SK-N-SH (cell line): ENCODE data around the gene PRPF18.

Experiments used
- CTCF ChIP-seq: fragments of 200-600 bp; sonication (generic); IDR thresholded peaks from 2 replicates; pipeline ENCODE4 v1.6.1; 2017; ENCODE audit warnings: antibody characterized with exemption, mild to moderate bottlenecking, moderate library complexity
- EP300 ChIP-seq, 2 experiments: IDR thresholded peaks; 2 replicates each; pipeline versions ENCODE4 v1.4.0 to v1.6.1; 2012; ENCODE audit warnings: borderline replicate concordance in 1 of 2, low read depth in 1 of 2, low read length in 1 of 2
- EZH2phosphoT487 ChIP-seq: fragments of 200-600 bp; sonication (generic); IDR thresholded peaks from 2 replicates; pipeline ENCODE4 v1.6.1; 2017; ENCODE audit warnings: low read depth, mixed run types, mild to moderate bottlenecking, antibody characterized with exemption, moderate library complexity, borderline replicate concordance
- GABPA ChIP-seq: IDR thresholded peaks from 2 replicates; pipeline ENCODE4 v1.4.0; 2012; ENCODE audit warnings: low read depth, mild to moderate bottlenecking
- IRF3 ChIP-seq: fragments of 150-350 bp; IDR thresholded peaks from 2 replicates; pipeline ENCODE4 v1.6.1; 2016; ENCODE audit warnings: mild to moderate bottlenecking, low read depth, low read length
- JUND ChIP-seq: IDR thresholded peaks from 2 replicates; pipeline ENCODE4 v1.4.0; 2012
- MAX ChIP-seq: IDR thresholded peaks from 2 replicates; pipeline ENCODE4 v1.4.0; 2012; ENCODE audit warnings: low read depth
- NRF1 ChIP-seq: IDR thresholded peaks from 2 replicates; pipeline ENCODE4 v1.6.1; 2012; ENCODE audit warnings: low read depth, mild to moderate bottlenecking, low read length
- POLR2AphosphoS5 ChIP-seq: IDR thresholded peaks from 2 replicates; pipeline ENCODE4 v1.6.1; 2012; ENCODE audit warnings: low read depth, low read length
- REST ChIP-seq: IDR thresholded peaks from 2 replicates; pipeline ENCODE4 v1.6.1; 2012; ENCODE audit warnings: mild to moderate bottlenecking, low read depth, low read length, moderate library complexity
- RFX5 ChIP-seq: IDR thresholded peaks from 2 replicates; pipeline ENCODE4 v1.6.1; 2012; ENCODE audit warnings: mild to moderate bottlenecking, improper control_type of control experiment, low read length
- TEAD4 ChIP-seq: IDR thresholded peaks from 2 replicates; pipeline ENCODE4 v1.4.0; 2012; ENCODE audit warnings: mild to moderate bottlenecking, borderline replicate concordance; ENCODE audit not compliant: insufficient read depth
- USF2 ChIP-seq: fragments of 150-350 bp; IDR thresholded peaks from 2 replicates; pipeline ENCODE4 v1.6.1; 2017; ENCODE audit warnings: antibody characterized with exemption, low read length, low read depth, borderline replicate concordance
- ZBTB33 ChIP-seq: IDR thresholded peaks from 2 replicates; pipeline ENCODE4 v1.4.0; 2012; ENCODE audit warnings: low read depth, borderline replicate concordance

- TF ChIP-seq CTCF, result no peak
- TF ChIP-seq POLR2AphosphoS5, result no peak
- no peak for TF ChIP-seq JUND
- no peak for TF ChIP-seq GABPA
- no peak for TF ChIP-seq ZBTB33
- TF ChIP-seq RFX5, result no peak
- TF ChIP-seq TEAD4, result no peak
- no peak for TF ChIP-seq IRF3
- TF ChIP-seq NRF1, result no peak
- TF ChIP-seq USF2, result no peak
- no peak for TF ChIP-seq EP300 (IDR thresholded peaks at IDR 0.05; ENCODE audit: borderline replicate concordance in 1 of 2, low read depth in 1 of 2, low read length in 1 of 2)
- no peak for TF ChIP-seq EZH2phosphoT487
- TF ChIP-seq REST, result no peak
- no peak for TF ChIP-seq MAX
Observed at GRCh38 chr10:13654118-13654830, 67.5 kb downstream of the PRPF18 start.
